CD14-positive monocyte (primary cell): ENCODE data around the gene TEKT4. TPM values are rescaled to one million over a fixed set of nuclear protein-coding genes. Genes with fewer than 3 reads are reported as not detected.
"Not testable (repeated sequence)": the region's sequence is repeated elsewhere in the genome, so short reads cannot be mapped to it uniquely, and the experiment has no call there.

Experiments
- DNase-seq, 3 donors: peaks; one replicate each; pipeline ENCODE4 v3.0.0-alpha.2; 2011 to 2022
- H2AFZ ChIP-seq: 2 replicates; pipeline ENCODE4 v1.6.0; 2012; ENCODE audit warnings: mild to moderate bottlenecking, low read depth, low read length, inconsistent platforms; ENCODE audit not compliant: insufficient read depth, poor library complexity, severe bottlenecking
- H3K27ac ChIP-seq, 2 donors: 1 replicate in 1 of 2; 2 replicates in 1 of 2; pipeline ENCODE4 v1.5.1; 2012 to 2013; ENCODE audit warnings: low read length in 2 of 2, control low read depth in 1 of 2, inconsistent platforms in 1 of 2, low read depth in 1 of 2, mild to moderate bottlenecking in 1 of 2
- H3K27me3 ChIP-seq, 2 donors: one replicate each; pipeline versions ENCODE4 v1.6.0 to v1.6.1; 2011 to 2013; ENCODE audit warnings: low read length in 2 of 2; ENCODE audit not compliant: control insufficient read depth in 2 of 2, insufficient read depth in 2 of 2
- H3K36me3 ChIP-seq, 2 donors: replicated peaks in 1 of 2; 1 replicate in 1 of 2; 2 replicates in 1 of 2; pipeline versions ENCODE4 v1.5.1 to v1.6.1; 2012 to 2013; ENCODE audit warnings: low read length in 2 of 2, control low read depth in 1 of 2, inconsistent platforms in 1 of 2, mild to moderate bottlenecking in 1 of 2; ENCODE audit not compliant: insufficient read depth in 2 of 2, control insufficient read depth in 1 of 2
- H3K4me1 ChIP-seq, 2 donors: 1 replicate in 1 of 2; 2 replicates in 1 of 2; pipeline versions ENCODE4 v1.5.1 to v1.6.1; 2012 to 2013; ENCODE audit warnings: low read length in 2 of 2, control low read depth in 1 of 2, inconsistent platforms in 1 of 2, mild to moderate bottlenecking in 1 of 2, moderate library complexity in 1 of 2; ENCODE audit not compliant: insufficient read depth in 2 of 2, control insufficient read depth in 1 of 2
- H3K4me2 ChIP-seq: replicated peaks from 2 replicates; pipeline ENCODE3; 2012; ENCODE audit warnings: low read length, moderate library complexity, mild to moderate bottlenecking; ENCODE audit not compliant: poor library complexity, severe bottlenecking; ENCODE audit errors: extremely low read depth
- H3K4me3 ChIP-seq, 3 experiments: fragments of 200-600 bp in 1 of 3; sonication (generic) in 1 of 3; replicated peaks in 1 of 3; 1 replicate in 2 of 3; 2 replicates in 1 of 3; pipeline ENCODE4 v1.5.1; 2011 to 2013; ENCODE audit warnings: low read length in 3 of 3, mild to moderate bottlenecking in 3 of 3, control low read depth in 2 of 3, low read depth in 2 of 3, inconsistent platforms in 1 of 3, moderate library complexity in 1 of 3
- H3K79me2 ChIP-seq: 2 replicates; pipeline ENCODE4 v1.6.0; 2012; ENCODE audit warnings: mild to moderate bottlenecking, control low read depth, inconsistent platforms, low read length, moderate library complexity; ENCODE audit not compliant: insufficient read depth
- H3K9ac ChIP-seq: 2 replicates; pipeline ENCODE4 v1.6.0; 2017; ENCODE audit warnings: low read length, mild to moderate bottlenecking; ENCODE audit not compliant: insufficient read depth, poor library complexity, severe bottlenecking
- H3K9me3 ChIP-seq, 2 donors: replicated peaks in 1 of 2; 1 replicate in 1 of 2; 2 replicates in 1 of 2; pipeline versions ENCODE4 v1.5.1 to v1.6.1; 2012 to 2013; ENCODE audit warnings: low read length in 2 of 2, control low read depth in 1 of 2; ENCODE audit not compliant: control insufficient read depth in 1 of 2, insufficient read depth in 1 of 2
- H4K20me1 ChIP-seq: 2 replicates; pipeline ENCODE4 v1.6.0; 2012; ENCODE audit warnings: mild to moderate bottlenecking, low read length, control low read depth, moderate library complexity; ENCODE audit not compliant: insufficient read depth
- H3K27ac Mint-ChIP-seq, 7 donors: one replicate each; pipeline ENCODE4 v1.8.0; 2020; ENCODE audit warnings: mild to moderate bottlenecking in 7 of 7, mixed read lengths in 7 of 7, moderate library complexity in 6 of 7, inconsistent platforms in 2 of 7
- H3K27me3 Mint-ChIP-seq, 3 donors: one replicate each; pipeline ENCODE4 v1.8.0; 2021 to 2022; ENCODE audit warnings: low read depth in 3 of 3, mild to moderate bottlenecking in 3 of 3, mixed read lengths in 3 of 3, moderate library complexity in 3 of 3, inconsistent platforms in 1 of 3
- H3K36me3 Mint-ChIP-seq, 2 donors: one replicate each; pipeline ENCODE4 v1.8.0; 2020; ENCODE audit warnings: mixed read lengths in 2 of 2, inconsistent platforms in 1 of 2, mild to moderate bottlenecking in 1 of 2
- H3K4me1 Mint-ChIP-seq: one replicate; pipeline ENCODE4 v1.8.0; 2020; ENCODE audit warnings: mild to moderate bottlenecking, mixed read lengths
- H3K4me3 Mint-ChIP-seq, 2 donors: one replicate each; pipeline ENCODE4 v1.8.0; 2020; ENCODE audit warnings: mild to moderate bottlenecking in 2 of 2, mixed read lengths in 2 of 2, moderate library complexity in 1 of 2
- H3K9me3 Mint-ChIP-seq, 7 donors: one replicate each; pipeline ENCODE4 v1.8.0; 2020 to 2022; ENCODE audit warnings: mixed read lengths in 7 of 7, mild to moderate bottlenecking in 6 of 7, moderate library complexity in 6 of 7, inconsistent platforms in 2 of 7
- WGBS: methylation state at CpG from one replicate; pipeline ENCODE4 v1.1.5; 2013; ENCODE audit warnings: missing lambda C conversion rate; ENCODE audit not compliant: insufficient coverage; 5-methylcytosine and 5-hydroxymethylcytosine counted together
- intact Hi-C, 2 donors: fragments of 100-400 bp; cut with micrococcal nuclease; formaldehyde crosslinking; loops; one replicate each; pipeline versions ENCODE4 v1.15.0 to v1.15.1; 2023
- polyA plus RNA-seq, 3 donors: library from polyadenylated mRNA; depleted of rRNA in 1 of 3; unstranded in 2 of 3; stranded (reverse) in 1 of 3; fragments of 300-500 nt in 2 of 3; fragments of >200 nt in 1 of 3; fragmentation: Illumina TruSeq in 2 of 3; gene quantifications; 1 replicate in 2 of 3; 2 replicates in 1 of 3; pipeline ENCODE4 v1.2.3, GENCODE V29; 2012 to 2021
- TF ChIP-seq, protein P1 (sequence below): fragments of 200-600 bp; IDR thresholded peaks from one replicate; pipeline ENCODE4 v1.8.0; 2022; ENCODE audit warnings: antibody characterized with exemption, mild to moderate bottlenecking

Gene TEKT4
- polyA plus RNA-seq, 3 donors: not detected

DNA sequence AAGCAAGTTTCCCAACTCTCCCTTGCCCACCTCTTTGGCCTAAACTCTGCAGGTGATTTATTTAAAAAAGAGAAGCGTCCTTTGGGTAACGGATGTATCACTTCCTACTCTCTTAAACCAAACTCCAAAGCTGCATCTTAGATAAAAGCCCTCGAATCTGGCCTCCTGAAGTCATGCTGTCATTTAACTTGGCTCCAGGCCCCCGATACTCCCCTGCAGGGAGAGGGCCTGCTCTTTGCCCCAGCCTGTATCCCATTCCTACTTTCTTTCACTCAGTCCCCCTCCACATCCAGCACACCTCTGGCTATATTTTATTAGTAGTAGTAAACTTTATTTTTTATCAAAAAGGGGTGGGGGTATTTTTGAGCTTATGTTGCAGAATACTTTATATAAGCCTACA, 19.0 kb downstream of the TEKT4 start:
- DNase-seq: no peak
- Histone ChIP-seq H3K79me2 (no peaks in the 10 kb centered on the region), H3K36me3 (no peaks in the 10 kb centered on the region), H3K4me1 (no peaks in the 10 kb centered on the region), H3K27ac (no peak overlapping the region), H3K9me3 (no peaks in the 10 kb centered on the region), H4K20me1 (no peaks in the 10 kb centered on the region), H3K4me2 (no peak overlapping the region), H3K9ac (no peak overlapping the region), H2AFZ (no peak overlapping the region), H3K27me3 (no peaks in the 10 kb centered on the region), H3K4me3 (no peak overlapping the region)
- Mint-ChIP-seq H3K4me1 (no peaks in the 10 kb centered on the region), H3K4me3 (no peak overlapping the region), H3K36me3 (no peaks in the 10 kb centered on the region), H3K9me3 (no peaks in the 10 kb centered on the region), H3K27me3 (peaks cover 0 to 7% (median 6%) of the 10 kb centered on the region in 3 donors), H3K27ac (no peak overlapping the region)
- intact Hi-C loops: no loop called here
- TF ChIP-seq, protein P1, sequence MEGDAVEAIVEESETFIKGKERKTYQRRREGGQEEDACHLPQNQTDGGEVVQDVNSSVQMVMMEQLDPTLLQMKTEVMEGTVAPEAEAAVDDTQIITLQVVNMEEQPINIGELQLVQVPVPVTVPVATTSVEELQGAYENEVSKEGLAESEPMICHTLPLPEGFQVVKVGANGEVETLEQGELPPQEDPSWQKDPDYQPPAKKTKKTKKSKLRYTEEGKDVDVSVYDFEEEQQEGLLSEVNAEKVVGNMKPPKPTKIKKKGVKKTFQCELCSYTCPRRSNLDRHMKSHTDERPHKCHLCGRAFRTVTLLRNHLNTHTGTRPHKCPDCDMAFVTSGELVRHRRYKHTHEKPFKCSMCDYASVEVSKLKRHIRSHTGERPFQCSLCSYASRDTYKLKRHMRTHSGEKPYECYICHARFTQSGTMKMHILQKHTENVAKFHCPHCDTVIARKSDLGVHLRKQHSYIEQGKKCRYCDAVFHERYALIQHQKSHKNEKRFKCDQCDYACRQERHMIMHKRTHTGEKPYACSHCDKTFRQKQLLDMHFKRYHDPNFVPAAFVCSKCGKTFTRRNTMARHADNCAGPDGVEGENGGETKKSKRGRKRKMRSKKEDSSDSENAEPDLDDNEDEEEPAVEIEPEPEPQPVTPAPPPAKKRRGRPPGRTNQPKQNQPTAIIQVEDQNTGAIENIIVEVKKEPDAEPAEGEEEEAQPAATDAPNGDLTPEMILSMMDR: no peak
- WGBS: 12% methylated on average over 3 of the region's 4 CpGs

DNA sequence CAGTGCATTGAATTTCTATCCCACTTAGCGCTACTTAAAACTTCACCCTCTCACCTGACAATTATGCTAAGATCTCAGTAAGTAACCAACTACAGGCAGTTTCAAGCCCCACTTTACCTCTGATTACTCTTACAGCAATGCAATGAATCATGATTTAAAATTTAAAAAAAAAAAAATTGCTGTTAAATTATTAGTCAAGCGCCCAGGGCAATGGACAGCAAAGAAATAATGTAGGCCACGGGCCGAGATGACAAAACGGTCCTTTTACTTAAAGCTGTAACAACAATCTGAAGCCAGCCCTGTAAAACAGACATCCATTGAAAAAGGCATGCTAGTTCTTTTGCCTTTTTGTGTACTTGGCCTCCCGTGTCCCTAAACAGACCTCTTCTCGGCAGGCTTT, 24.0 kb downstream of the TEKT4 start:
- H3K27me3 ChIP-seq, DNase-seq, H3K4me1 Mint-ChIP-seq, H3K36me3 ChIP-seq, H3K27ac ChIP-seq, H3K9ac ChIP-seq, H4K20me1 ChIP-seq, H3K79me2 ChIP-seq, H3K4me2 ChIP-seq, H3K27ac Mint-ChIP-seq, H2AFZ ChIP-seq, H3K9me3 Mint-ChIP-seq, intact Hi-C loops, H3K4me3 ChIP-seq, H3K4me3 Mint-ChIP-seq, H3K4me1 ChIP-seq, H3K9me3 ChIP-seq, H3K36me3 Mint-ChIP-seq: not testable (repeated sequence)
- peaks cover 2 to 12% (median 5%) of the 10 kb centered on the region in 3 donors for H3K27me3 Mint-ChIP-seq
- WGBS: 85% methylated on average over 5 of the region's 7 CpGs

DNA sequence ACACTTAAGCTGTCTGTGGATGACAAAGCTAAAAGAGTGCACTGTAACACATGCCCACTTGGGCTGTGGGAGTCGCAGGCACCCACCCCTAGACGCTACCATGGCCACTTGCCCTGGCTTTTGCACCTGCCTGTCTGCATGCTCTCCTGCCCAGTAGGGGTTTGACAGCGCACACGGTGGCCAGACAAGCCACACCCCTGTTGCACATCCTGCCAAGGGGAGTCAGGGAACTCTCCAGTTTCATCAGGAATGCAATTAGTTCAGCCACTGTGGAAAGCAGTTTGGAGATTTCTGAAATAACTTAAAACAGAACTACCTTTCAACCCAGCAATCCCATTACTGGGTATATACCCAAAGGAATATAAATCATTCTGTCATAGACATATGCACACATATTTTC, 35.7 kb downstream of the TEKT4 start:
- H3K4me3 Mint-ChIP-seq, H3K27me3 ChIP-seq, H3K9me3 Mint-ChIP-seq, H3K36me3 ChIP-seq, H3K9ac ChIP-seq, H3K36me3 Mint-ChIP-seq, H3K27me3 Mint-ChIP-seq, intact Hi-C loops, H3K9me3 ChIP-seq, H3K4me3 ChIP-seq, H3K4me1 Mint-ChIP-seq, H3K27ac Mint-ChIP-seq, H2AFZ ChIP-seq, H4K20me1 ChIP-seq, H3K4me2 ChIP-seq, DNase-seq, H3K79me2 ChIP-seq, H3K4me1 ChIP-seq, H3K27ac ChIP-seq: not testable (repeated sequence)
- WGBS: 63% methylated on average over 4 of the region's 4 CpGs
